ENCODE measurements around the gene NET1.

DNA sequence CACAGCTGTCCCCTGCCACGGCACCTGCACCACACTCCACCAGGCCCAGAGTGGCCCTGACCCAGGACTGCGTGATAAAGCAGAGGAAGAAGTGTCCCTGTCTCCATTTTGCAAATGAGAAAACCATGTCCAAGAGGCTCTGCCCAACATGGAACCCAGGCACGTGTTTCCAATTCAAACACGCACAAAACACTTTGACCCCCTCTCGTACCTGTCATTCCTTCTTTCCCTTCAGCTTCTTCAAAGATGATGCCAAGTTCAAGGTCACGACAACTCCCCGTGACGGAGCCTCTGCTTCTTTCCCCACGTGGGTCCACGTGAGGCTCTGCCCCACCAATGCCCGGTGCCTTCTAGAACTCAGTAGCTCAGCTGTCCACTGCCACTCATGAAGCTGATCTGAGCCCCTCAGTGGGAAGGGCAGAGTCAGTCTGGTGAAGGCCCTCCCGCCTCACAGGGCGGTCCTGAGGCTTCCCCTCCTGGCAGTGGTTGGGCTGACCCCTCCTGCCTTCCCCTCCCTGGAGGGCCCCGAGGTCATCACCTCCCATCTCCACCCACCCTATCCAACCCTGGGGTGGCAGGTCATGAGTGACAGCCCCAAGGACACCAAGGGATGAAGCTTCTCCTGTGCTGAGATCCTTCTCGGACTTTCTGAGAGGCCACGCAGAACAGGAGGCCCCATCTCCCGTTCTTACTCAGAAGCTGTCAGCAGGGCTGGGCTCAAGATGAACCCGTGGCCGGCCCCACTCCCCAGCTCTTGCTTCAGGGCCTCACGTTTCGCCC is 68.0 kb downstream of the NET1 start:
- TF ChIP-seq, protein P1, sequence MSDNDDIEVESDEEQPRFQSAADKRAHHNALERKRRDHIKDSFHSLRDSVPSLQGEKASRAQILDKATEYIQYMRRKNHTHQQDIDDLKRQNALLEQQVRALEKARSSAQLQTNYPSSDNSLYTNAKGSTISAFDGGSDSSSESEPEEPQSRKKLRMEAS (IDR thresholded peaks at IDR 0.05) = no peak
- TF ChIP-seq YY1 (IDR thresholded peaks at IDR 0.05; ENCODE audit: low read depth) = no peak
